ENCODE measurements around the gene DUSP19.

- TF ChIP-seq CTCF (IDR thresholded peaks at IDR 0.05) (no peak), POLR2AphosphoS5 (IDR thresholded peaks at IDR 0.05) (no peak)
These were observed 40.8 kb upstream of the DUSP19 start for GRCh38 chr2:183037553-183038340.

Data from gastroesophageal sphincter (tissue), 3 donors.